Right atrium auricular region (tissue), 2 donors: ENCODE measurements around the gene GGTA1. TPM values are rescaled to one million over a fixed set of nuclear protein-coding genes. Genes with fewer than 3 reads are reported as not detected.
"Not testable (repeated sequence)": the region's sequence is repeated elsewhere in the genome, so short reads cannot be mapped to it uniquely, and the experiment has no call there.

Source experiments
- DNase-seq: peaks from one replicate; pipeline ENCODE4 v3.0.0-alpha.2; 2019; ENCODE audit warnings: low spot score
- H3K27ac ChIP-seq, 2 donors: fragments of 200-600 bp; sonication (generic); 1 replicate in 1 of 2; 2 replicates in 1 of 2; pipeline ENCODE4 v1.5.1; 2016 to 2019
- H3K27me3 ChIP-seq, 2 donors: fragments of 200-600 bp; sonication (generic); one replicate each; pipeline versions ENCODE4 v1.5.1 to v1.6.0; 2017 to 2019
- H3K36me3 ChIP-seq: fragments of 200-600 bp; sonication (generic); one replicate; pipeline ENCODE4 v1.5.1; 2016
- H3K4me1 ChIP-seq, 2 donors: fragments of 200-600 bp; sonication (generic); one replicate each; pipeline versions ENCODE4 v1.5.1 to v1.6.0; 2017 to 2019
- H3K4me3 ChIP-seq, 2 donors: fragments of 200-600 bp; sonication (generic); 1 replicate in 1 of 2; 2 replicates in 1 of 2; pipeline ENCODE4 v1.5.1; 2017 to 2019; ENCODE audit warnings: mild to moderate bottlenecking in 1 of 2, moderate library complexity in 1 of 2
- H3K9me3 ChIP-seq, 2 donors: fragments of 200-600 bp; sonication (generic); one replicate each; pipeline ENCODE4 v1.5.1; 2019
- total RNA-seq, 2 donors: library from RNA; depleted of rRNA; stranded (reverse); fragments of >200 nt; gene quantifications; one replicate each; pipeline ENCODE4 v1.1.0, GENCODE V29; 2016
- TF ChIP-seq, protein P1 (sequence below), 2 donors: fragments of 200-600 bp; sonication (generic); IDR thresholded peaks; one replicate each; pipeline ENCODE4 v1.5.1; 2019; ENCODE audit warnings: antibody characterized with exemption in 2 of 2

GGTA1 gene
- total RNA-seq, 2 donors from 2014 or later = 11.6 to 15.2 TPM

DNA sequence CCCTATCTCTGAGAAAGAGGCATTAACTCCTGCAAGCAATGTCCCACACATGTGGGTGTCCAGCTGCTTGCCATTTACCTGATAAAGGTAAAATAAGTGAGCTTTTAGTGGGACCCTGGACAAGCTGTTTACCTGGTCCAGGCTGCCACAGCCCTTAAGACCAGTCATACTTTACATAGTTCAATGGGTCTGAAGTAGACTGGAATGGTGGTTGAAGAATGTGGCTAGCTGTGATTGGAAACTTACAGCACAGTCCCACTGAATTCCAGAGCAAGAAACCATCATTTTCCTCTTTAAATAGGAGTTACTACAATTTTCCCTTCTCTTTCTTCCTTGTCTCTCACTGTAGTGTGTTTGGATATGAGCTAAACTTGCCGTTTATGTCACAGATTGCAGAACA, 60.6 kb downstream of the GGTA1 start:
- H3K36me3 ChIP-seq = no peaks in the 10 kb centered on the region
- peaks cover 0 to 16% of the 10 kb centered on the region in 2 donors for H3K4me1 ChIP-seq
- H3K9me3 ChIP-seq = no peaks in the 10 kb centered on the region
- TF ChIP-seq, protein P1, sequence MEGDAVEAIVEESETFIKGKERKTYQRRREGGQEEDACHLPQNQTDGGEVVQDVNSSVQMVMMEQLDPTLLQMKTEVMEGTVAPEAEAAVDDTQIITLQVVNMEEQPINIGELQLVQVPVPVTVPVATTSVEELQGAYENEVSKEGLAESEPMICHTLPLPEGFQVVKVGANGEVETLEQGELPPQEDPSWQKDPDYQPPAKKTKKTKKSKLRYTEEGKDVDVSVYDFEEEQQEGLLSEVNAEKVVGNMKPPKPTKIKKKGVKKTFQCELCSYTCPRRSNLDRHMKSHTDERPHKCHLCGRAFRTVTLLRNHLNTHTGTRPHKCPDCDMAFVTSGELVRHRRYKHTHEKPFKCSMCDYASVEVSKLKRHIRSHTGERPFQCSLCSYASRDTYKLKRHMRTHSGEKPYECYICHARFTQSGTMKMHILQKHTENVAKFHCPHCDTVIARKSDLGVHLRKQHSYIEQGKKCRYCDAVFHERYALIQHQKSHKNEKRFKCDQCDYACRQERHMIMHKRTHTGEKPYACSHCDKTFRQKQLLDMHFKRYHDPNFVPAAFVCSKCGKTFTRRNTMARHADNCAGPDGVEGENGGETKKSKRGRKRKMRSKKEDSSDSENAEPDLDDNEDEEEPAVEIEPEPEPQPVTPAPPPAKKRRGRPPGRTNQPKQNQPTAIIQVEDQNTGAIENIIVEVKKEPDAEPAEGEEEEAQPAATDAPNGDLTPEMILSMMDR (IDR thresholded peaks at IDR 0.05) = no peak
- no peak overlapping the region for H3K4me3 ChIP-seq
- H3K27me3 ChIP-seq = no peaks in the 10 kb centered on the region
- no peak for DNase-seq
- H3K27ac ChIP-seq = no peak overlapping the region

DNA sequence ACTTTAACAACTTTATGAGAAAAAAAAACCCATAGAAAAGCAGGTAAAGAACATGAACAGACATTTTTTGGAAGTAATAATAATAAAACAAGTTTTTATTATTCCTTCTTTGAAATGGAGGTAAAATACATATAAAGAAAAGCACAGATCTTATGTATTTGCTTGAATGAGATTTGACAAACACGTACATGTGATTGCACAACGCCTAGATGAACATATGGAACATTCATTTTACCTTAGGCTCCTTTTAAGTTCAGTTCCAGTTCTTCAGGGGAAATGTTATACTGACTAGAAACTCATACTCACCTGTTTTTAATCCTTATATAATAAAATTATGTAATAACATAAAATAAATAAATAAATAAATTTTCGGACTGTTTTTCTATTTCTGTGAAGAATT, 61.8 kb downstream of the GGTA1 start:
- H3K27me3 ChIP-seq = no peaks in the 10 kb centered on the region
- no peak for DNase-seq
- no peak overlapping the region for H3K4me3 ChIP-seq
- no peaks in the 10 kb centered on the region for H3K36me3 ChIP-seq
- TF ChIP-seq, protein P1 (IDR thresholded peaks at IDR 0.05) = no peak
- peaks cover 0 to 16% of the 10 kb centered on the region in 2 donors for H3K4me1 ChIP-seq
- H3K9me3 ChIP-seq = no peaks in the 10 kb centered on the region
- no peak overlapping the region for H3K27ac ChIP-seq

DNA sequence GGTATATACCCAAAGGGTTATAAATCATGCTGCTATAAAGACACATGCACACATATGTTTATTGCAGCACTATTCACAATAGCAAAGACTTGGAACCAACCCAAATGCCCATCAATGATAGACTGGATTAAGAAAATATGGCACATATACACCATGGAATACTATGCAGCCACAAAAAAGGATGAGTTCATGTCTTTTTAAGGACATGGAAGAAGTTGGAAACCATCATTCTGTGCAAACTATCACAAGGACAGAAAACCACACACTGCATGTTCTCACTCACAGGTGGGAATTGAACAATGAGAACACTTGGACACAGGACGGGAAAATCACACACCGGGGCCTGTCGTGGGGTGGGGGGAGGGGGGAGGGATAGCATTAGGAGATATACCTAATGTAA, 62.6 kb downstream of the GGTA1 start:
- not testable (repeated sequence) for H3K27me3 ChIP-seq, H3K4me3 ChIP-seq, DNase-seq, H3K27ac ChIP-seq, H3K9me3 ChIP-seq, H3K36me3 ChIP-seq
- H3K4me1 ChIP-seq = peaks cover 0 to 16% of the 10 kb centered on the region in 2 donors

DNA sequence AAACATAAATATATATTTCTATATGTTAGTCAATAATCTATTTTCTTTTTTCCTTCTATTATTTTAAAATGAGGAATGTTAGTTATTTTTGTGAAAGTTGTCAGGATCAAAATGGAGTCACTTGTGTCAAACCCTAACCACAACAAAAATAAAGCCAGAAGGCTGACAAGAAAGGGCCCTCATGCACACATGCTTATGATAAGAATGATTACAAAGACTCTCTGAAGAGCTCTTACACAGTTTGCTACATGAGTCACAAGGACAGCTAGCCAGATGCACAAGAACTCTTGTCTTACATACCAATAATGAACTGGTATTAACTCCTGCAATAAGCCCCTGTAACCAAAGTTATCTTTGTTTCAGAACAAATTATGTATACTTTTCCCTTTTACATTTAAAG, 64.7 kb downstream of the GGTA1 start:
- Histone ChIP-seq H3K27me3 (no peaks in the 10 kb centered on the region), H3K27ac (no peak overlapping the region), H3K4me3 (no peak overlapping the region), H3K9me3 (no peaks in the 10 kb centered on the region), H3K36me3 (no peaks in the 10 kb centered on the region), H3K4me1 (peaks cover 0 to 6% of the 10 kb centered on the region in 2 donors)
- no peak for DNase-seq
- TF ChIP-seq, protein P1 (IDR thresholded peaks at IDR 0.05) = no peak

DNA sequence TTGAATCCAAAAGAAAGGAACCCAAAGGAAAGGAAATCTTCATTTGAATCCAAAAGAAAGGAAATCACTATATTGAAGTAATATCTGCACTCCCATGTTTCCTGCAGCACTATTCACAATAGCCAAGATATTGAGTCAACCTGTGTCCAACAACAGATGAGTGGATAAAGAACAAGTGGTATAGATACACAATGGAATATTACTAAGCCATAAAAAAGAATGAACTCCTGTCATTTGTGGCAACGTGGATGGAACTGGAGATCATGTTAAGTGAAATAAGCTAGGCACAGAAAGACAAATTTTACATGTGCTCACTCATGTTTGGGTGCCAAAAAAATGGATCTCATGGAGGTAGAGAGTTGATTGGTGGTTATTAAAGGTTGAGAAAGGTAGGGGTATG, 71.7 kb downstream of the GGTA1 start:
- Histone ChIP-seq H3K36me3 (no peaks in the 10 kb centered on the region), H3K4me3 (no peak overlapping the region), H3K9me3 (no peaks in the 10 kb centered on the region), H3K27me3 (no peaks in the 10 kb centered on the region), H3K27ac (no peak overlapping the region), H3K4me1 (no peaks in the 10 kb centered on the region)
- no peak for DNase-seq
- TF ChIP-seq, protein P1 (IDR thresholded peaks at IDR 0.05) = no peak

GRCh38 chr9:121424024-121424432, 75.6 kb downstream of the GGTA1 start:
- Histone ChIP-seq H3K9me3 (no peaks in the 10 kb centered on the region), H3K27ac (no peak overlapping the region), H3K4me3 (no peak overlapping the region), H3K27me3 (no peaks in the 10 kb centered on the region), H3K36me3 (no peaks in the 10 kb centered on the region), H3K4me1 (no peaks in the 10 kb centered on the region)
- no peak for DNase-seq
- TF ChIP-seq, protein P1 (IDR thresholded peaks at IDR 0.05) = no peak
